ENCODE measurements around the gene SUGCT.

DNA sequence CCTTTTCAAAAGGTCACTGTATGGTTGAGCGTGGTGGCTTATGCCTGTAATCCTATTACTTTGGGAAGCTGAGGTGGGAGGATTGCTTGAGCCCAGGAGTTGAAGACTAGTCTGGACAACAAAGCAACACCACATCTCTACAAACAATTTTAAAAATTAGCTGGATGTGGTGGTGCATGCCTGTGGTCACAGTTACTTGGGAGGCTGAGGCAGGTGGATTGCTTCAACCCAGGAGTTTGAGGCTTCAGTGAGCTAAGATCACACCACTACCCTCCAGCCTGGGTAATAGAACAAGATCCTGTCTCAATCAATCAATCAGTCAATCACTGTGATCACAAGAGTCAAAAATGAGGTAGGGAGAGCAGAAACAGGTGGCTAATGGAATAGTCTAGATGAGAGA lies 97.0 kb downstream of the SUGCT start:
- no peak for TF ChIP-seq POLR2AphosphoS5 (IDR thresholded peaks at IDR 0.05)
- TF ChIP-seq, protein P1, sequence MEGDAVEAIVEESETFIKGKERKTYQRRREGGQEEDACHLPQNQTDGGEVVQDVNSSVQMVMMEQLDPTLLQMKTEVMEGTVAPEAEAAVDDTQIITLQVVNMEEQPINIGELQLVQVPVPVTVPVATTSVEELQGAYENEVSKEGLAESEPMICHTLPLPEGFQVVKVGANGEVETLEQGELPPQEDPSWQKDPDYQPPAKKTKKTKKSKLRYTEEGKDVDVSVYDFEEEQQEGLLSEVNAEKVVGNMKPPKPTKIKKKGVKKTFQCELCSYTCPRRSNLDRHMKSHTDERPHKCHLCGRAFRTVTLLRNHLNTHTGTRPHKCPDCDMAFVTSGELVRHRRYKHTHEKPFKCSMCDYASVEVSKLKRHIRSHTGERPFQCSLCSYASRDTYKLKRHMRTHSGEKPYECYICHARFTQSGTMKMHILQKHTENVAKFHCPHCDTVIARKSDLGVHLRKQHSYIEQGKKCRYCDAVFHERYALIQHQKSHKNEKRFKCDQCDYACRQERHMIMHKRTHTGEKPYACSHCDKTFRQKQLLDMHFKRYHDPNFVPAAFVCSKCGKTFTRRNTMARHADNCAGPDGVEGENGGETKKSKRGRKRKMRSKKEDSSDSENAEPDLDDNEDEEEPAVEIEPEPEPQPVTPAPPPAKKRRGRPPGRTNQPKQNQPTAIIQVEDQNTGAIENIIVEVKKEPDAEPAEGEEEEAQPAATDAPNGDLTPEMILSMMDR (IDR thresholded peaks at IDR 0.05), result no peak
- no peak for TF ChIP-seq POLR2A (IDR thresholded peaks at IDR 0.05)
- TF ChIP-seq EP300 (IDR thresholded peaks at IDR 0.05), result no peak
